Heart right ventricle (tissue), 16 donors: Measurements from ENCODE around the gene IMPG2. TPM values are rescaled to one million over a fixed set of nuclear protein-coding genes. Genes with fewer than 3 reads are reported as not detected.

Source experiments
- ATAC-seq, 8 donors: fragments of 200-7000 bp; cut with Tn5 transposase; one replicate each; pipeline ENCODE4 v1.9.1; 2020; ENCODE audit warnings: mild to moderate bottlenecking in 8 of 8, moderate library complexity in 8 of 8, moderate number of reproducible peaks in 1 of 8
- DNase-seq, 2 donors: peaks; one replicate each; pipeline ENCODE4 v3.0.0-alpha.2; 2020
- H3K27ac ChIP-seq, 10 donors: fragments of 200-600 bp; sonication (generic) in 2 of 10; one replicate each; pipeline versions ENCODE4 v1.5.0 to v1.8.0; 2020 to 2022; ENCODE audit warnings: mild to moderate bottlenecking in 3 of 10
- H3K27me3 ChIP-seq, 7 donors: fragments of 200-600 bp; one replicate each; pipeline ENCODE4 v1.8.0; 2021 to 2022; ENCODE audit warnings: mild to moderate bottlenecking in 2 of 7
- H3K36me3 ChIP-seq, 9 donors: fragments of 200-600 bp; sonication (generic) in 1 of 9; one replicate each; pipeline versions ENCODE4 v1.5.0 to v1.8.0; 2020 to 2022; ENCODE audit warnings: mild to moderate bottlenecking in 2 of 9
- H3K4me1 ChIP-seq, 9 donors: fragments of 200-600 bp; sonication (generic) in 1 of 9; one replicate each; pipeline versions ENCODE4 v1.5.0 to v1.8.0; 2020 to 2022; ENCODE audit warnings: mild to moderate bottlenecking in 4 of 9
- H3K4me3 ChIP-seq, 10 donors: fragments of 200-600 bp; sonication (generic) in 2 of 10; one replicate each; pipeline versions ENCODE4 v1.5.0 to v1.8.0; 2020 to 2022; ENCODE audit warnings: mild to moderate bottlenecking in 7 of 10, moderate library complexity in 2 of 10
- H3K9me3 ChIP-seq, 11 donors: fragments of 200-600 bp in 10 of 11; sonication (generic) in 2 of 11; one replicate each; pipeline versions ENCODE4 v1.5.0 to v1.8.0; 2013 to 2022; ENCODE audit warnings: mild to moderate bottlenecking in 2 of 11, control low read depth in 1 of 11, moderate library complexity in 1 of 11
- WGBS, 2 donors: extraction: QIAGEN DNeasy Blood & Tissue Kit; methylation state at CpG; one replicate each; pipeline ENCODE4 v1.1.7; 2013; ENCODE audit warnings: inconsistent platforms in 1 of 2; 5-methylcytosine and 5-hydroxymethylcytosine counted together
- intact Hi-C, 10 donors: fragments of 100-400 bp; cut with DNase I; formaldehyde crosslinking; loops; one replicate each; pipeline versions ENCODE4 v1.11.1 to v1.14.2; 2022
- polyA plus RNA-seq, 2 donors: library from polyadenylated mRNA; stranded (reverse); fragments of 200-250 nt; gene quantifications; one replicate each; pipeline ENCODE4 v1.2.3, GENCODE V29; 2013
- total RNA-seq, 10 donors: library from RNA; stranded (reverse); fragmentation: NEBNext Ultra II Directional in 3 of 10; extraction: Animal tissue kit (Norgen Biotek cat#: 25700) in 3 of 10; gene quantifications; one replicate each; pipeline versions ENCODE4 v1.2.1 to v1.2.4, GENCODE V29; 2021 to 2023
- TF ChIP-seq, protein P1 (sequence below), 9 donors: fragments of 200-600 bp; sonication (generic) in 2 of 9; IDR thresholded peaks; one replicate each; pipeline versions ENCODE4 v1.5.0 to v1.8.0; 2021 to 2022; ENCODE audit warnings: antibody characterized with exemption in 9 of 9, mild to moderate bottlenecking in 5 of 9, moderate library complexity in 1 of 9
- donor health status: Arrhythmogenic right ventricular cardiomyopathy.
- donor health status: ischemic (EF 13 %, LVEDD 7.1; RV severe dilation, severe dysfunction).
- donor health status: healthy with polysubstance abuse.
- donor health status: DM: no; HTN: yes; CAD: no.
- donor health status: DM: no; HTN: no; CAD: no.
- donor health status: ischemic (EF 25% LVEDD 6.9; RV normal size, moderate dysfunction).
- donor health status: ischemic (EF 25% LVEDD 5.7; RV mildly dilated, moderate dysfunction).
- donor health status: healthy.
- donor health status: DM: yes; HTN: yes; CAD: no.
- donor health status: Ischemic cardiomyopathy.
- donor health status: ischemic (EF 35%, LVEDD 5.7; RV mildly dilated, moderate dysfunction).
- donor health status: nonischemic (EF 11% LVEDD 7.7; RV severe dilation, severe dysfunction).
- donor health status: DM: yes; HTN: yes; CAD: no.
- donor health status: PGD.
- donor health status: ischemic (EF 29% LVEDD 5.4; RV normal size, mild dysfunction).
- donor health status: nonischemic (EF 23%, LVEDD 6.1; RV moderate dilation, normal function).

Gene IMPG2
- total and polyA plus RNA-seq, 12 donors: 0.04 to 0.40 (median 0.21) TPM; not detected in 1

DNA sequence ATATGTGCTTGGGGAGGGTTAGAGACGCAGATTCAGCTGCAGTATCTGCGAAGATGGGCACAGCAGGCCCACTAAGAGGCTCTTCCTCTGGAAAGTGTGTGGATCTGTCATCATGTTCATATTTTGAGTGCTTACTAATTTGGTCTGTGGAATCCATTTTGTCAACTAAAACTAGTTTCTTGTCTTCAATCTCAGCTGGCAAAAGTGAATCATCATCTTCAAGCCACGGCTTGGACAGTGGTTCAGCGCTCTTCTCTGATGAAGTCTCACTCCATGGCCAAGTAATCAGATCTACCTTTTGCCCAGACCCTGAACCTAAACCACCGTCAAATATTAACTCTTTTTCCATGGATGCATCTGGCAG lies 76.2 kb downstream of the IMPG2 start:
- H3K27me3 ChIP-seq: no peaks in the 10 kb centered on the region
- no peak for ATAC-seq
- no peak overlapping the region for H3K27ac ChIP-seq
- TF ChIP-seq, protein P1, sequence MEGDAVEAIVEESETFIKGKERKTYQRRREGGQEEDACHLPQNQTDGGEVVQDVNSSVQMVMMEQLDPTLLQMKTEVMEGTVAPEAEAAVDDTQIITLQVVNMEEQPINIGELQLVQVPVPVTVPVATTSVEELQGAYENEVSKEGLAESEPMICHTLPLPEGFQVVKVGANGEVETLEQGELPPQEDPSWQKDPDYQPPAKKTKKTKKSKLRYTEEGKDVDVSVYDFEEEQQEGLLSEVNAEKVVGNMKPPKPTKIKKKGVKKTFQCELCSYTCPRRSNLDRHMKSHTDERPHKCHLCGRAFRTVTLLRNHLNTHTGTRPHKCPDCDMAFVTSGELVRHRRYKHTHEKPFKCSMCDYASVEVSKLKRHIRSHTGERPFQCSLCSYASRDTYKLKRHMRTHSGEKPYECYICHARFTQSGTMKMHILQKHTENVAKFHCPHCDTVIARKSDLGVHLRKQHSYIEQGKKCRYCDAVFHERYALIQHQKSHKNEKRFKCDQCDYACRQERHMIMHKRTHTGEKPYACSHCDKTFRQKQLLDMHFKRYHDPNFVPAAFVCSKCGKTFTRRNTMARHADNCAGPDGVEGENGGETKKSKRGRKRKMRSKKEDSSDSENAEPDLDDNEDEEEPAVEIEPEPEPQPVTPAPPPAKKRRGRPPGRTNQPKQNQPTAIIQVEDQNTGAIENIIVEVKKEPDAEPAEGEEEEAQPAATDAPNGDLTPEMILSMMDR (IDR thresholded peaks at IDR 0.05): no peak
- H3K36me3 ChIP-seq: peaks cover 0 to 18% (median 0%) of the 10 kb centered on the region in 9 donors
- no peak overlapping the region for H3K4me3 ChIP-seq
- 92 to 94% methylated on average over 5 of the region's 5 CpGs for WGBS, 2 donors
- H3K4me1 ChIP-seq: peaks cover 0 to 4% (median 0%) of the 10 kb centered on the region in 9 donors
- intact Hi-C loops: no loop called here
- H3K9me3 ChIP-seq: no peaks in the 10 kb centered on the region
- DNase-seq: no peak

DNA sequence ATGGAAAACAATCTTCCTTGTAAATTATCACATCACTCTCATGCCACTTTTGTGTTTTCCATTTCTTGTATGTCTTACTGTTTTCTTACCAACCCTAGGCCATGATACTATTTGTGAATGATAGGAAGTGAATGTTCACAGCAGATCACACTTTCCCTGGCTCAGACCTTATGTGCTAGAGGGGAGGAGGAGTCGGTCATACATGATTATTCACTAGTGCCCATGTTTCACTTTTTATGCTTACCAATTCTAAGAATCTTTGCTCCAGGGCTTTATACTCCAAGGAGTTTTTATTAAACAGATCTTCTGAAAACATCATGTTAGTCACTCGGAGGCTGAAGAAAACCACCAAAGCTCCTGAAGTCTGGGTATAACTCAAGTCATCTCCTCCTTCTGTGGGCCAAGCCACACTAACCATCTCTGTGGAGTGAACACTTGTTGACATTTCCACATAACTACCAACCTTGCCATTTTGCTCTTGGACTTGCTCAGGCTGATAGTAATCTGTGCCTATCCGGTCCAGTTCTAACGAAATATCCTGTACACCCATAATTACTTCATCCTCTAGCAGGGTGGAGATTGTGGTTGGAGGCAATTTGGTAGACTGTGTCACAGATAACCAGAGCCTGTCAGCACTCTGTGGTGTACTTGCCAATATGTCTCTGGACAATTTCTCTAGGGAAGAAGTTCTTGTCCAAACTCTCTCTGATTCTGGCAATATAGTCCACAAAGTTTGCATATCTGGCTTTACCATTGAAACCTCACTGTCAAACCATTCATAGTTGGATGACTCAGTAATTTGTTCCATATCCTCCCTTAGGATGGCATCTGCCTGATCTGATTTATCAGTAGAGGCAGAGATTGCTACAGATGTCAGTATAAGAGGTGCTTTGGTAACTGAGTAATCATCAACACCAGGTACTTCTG lies 76.8 kb downstream of the IMPG2 start:
- Histone ChIP-seq H3K36me3 (peaks cover 0 to 18% (median 0%) of the 10 kb centered on the region in 9 donors), H3K4me1 (peaks cover 0 to 2% (median 0%) of the 10 kb centered on the region in 9 donors), H3K27ac (no peak overlapping the region), H3K27me3 (no peaks in the 10 kb centered on the region), H3K9me3 (no peaks in the 10 kb centered on the region), H3K4me3 (no peak overlapping the region)
- WGBS, 2 donors: 86 to 93% methylated on average over 4 of the region's 4 CpGs
- intact Hi-C loops: no loop called here
- ATAC-seq (no peak), DNase-seq (no peak)
- TF ChIP-seq, protein P1 (IDR thresholded peaks at IDR 0.05): no peak

DNA sequence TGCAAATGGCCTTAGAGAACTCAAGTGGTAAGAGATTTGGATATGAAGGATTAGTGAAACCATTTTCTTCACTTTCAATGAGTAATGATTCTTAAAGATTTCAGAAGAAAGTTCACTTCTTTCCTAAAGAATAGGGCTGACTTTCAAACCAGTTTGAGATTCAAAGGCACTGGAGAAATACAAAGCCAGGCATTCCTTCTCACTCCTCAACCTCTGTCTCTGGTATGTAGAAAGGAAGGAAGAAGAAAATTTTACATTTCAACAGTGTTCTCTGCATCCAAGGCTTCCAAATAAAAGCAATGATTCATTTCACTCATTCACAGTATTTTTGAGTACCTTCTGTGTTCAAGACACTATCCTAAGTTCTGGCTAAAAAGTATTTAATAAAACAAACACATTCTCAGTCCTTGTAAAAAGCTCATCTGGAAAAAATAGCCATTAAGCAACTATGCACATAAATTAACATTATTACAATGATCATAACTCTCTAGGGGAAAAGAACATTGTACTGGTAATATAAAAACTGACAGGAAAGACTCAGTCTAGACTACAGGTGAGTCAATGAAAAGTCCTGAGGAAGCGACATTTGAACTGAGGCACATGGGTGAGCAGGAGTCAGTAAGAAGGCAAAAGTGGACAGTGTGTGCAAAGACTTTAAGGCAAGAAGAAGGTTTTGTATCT lies 79.5 kb downstream of the IMPG2 start:
- WGBS, 2 donors: 94 to 100% methylated on average over 1 of the region's 1 CpG

DNA sequence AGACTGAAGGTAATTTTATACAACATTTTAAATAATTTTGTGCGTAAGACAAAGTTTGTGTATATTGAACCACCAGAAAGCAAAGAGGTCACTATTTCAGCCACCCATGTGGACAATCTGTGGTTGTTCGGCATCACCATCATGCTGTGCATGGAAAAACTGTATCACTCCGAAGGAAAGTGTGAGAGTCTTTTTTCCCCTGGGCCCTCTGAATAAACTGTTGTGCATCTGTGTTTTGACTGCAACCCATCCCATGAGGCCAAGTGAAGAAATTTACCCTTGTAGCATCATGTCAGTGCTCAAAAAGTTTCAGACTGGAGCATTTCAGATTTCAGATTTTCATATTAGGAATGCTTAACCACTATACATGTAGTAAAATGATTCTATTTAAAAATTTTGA lies 85.3 kb downstream of the IMPG2 start:
- 83 to 89% methylated on average over 3 of the region's 3 CpGs for WGBS, 2 donors
- H3K4me1 ChIP-seq: no peaks in the 10 kb centered on the region
- H3K27me3 ChIP-seq: no peaks in the 10 kb centered on the region
- peak in 1 of 8 donors; percentile 39 for ATAC-seq
- intact Hi-C loops: loop anchor here in 1 of 10 donors (10.0 kb wide), 1 partner anchor 150 kb away; no protein-coding TSS in a partner anchor
- TF ChIP-seq, protein P1 (IDR thresholded peaks at IDR 0.05): no peak
- H3K9me3 ChIP-seq: no peaks in the 10 kb centered on the region
- H3K36me3 ChIP-seq: no peaks in the 10 kb centered on the region
- H3K27ac ChIP-seq: no peak overlapping the region
- DNase-seq: no peak
- H3K4me3 ChIP-seq: no peak overlapping the region

More for the DNA sequence above, 79.5 kb downstream of the IMPG2 start:
- Histone ChIP-seq H3K9me3 (no peaks in the 10 kb centered on the region), H3K36me3 (peaks cover 0 to 18% (median 0%) of the 10 kb centered on the region in 9 donors), H3K4me3 (no peak overlapping the region), H3K27me3 (no peaks in the 10 kb centered on the region), H3K4me1 (no peaks in the 10 kb centered on the region), H3K27ac (no peak overlapping the region)
- intact Hi-C loops: no loop called here
- DNase-seq: no peak
- TF ChIP-seq, protein P1 (IDR thresholded peaks at IDR 0.05): no peak
- no peak for ATAC-seq
